Upper lobe of right lung (tissue), 1 donor: ENCODE measurements around the gene THSD1. TPM values are rescaled to one million over a fixed set of nuclear protein-coding genes. Genes with fewer than 3 reads are reported as not detected.

Experiments used
- ATAC-seq: fragments of 200-7000 bp; cut with Tn5 transposase; one replicate; pipeline ENCODE4 v1.9.1; 2020; ENCODE audit warnings: mild to moderate bottlenecking, moderate library complexity
- DNase-seq: peaks from one replicate; pipeline ENCODE4 v3.0.0-alpha.2; 2020
- H3K27ac ChIP-seq: fragments of 200-600 bp; one replicate; pipeline ENCODE4 v1.8.0; 2022
- H3K27me3 ChIP-seq: fragments of 200-600 bp; one replicate; pipeline ENCODE4 v1.8.0; 2022; ENCODE audit warnings: mild to moderate bottlenecking
- H3K36me3 ChIP-seq: fragments of 200-600 bp; one replicate; pipeline ENCODE4 v1.8.0; 2022
- H3K4me1 ChIP-seq: fragments of 200-600 bp; one replicate; pipeline ENCODE4 v1.8.0; 2022
- H3K4me3 ChIP-seq: fragments of 200-600 bp; one replicate; pipeline ENCODE4 v1.8.0; 2022; ENCODE audit warnings: mild to moderate bottlenecking
- H3K9me3 ChIP-seq: fragments of 200-600 bp; one replicate; pipeline ENCODE4 v1.8.0; 2022
- intact Hi-C: fragments of 100-400 bp; cut with DNase I; formaldehyde crosslinking; loops from one replicate; pipeline ENCODE4 v1.11.0; 2022
- long read RNA-seq: library from polyadenylated mRNA; unstranded; transcript quantifications from one replicate; pipeline ENCODE4 v2.0.0, GENCODE V29; 2021
- total RNA-seq: library from RNA; stranded (reverse); fragmentation: NEBNext Ultra II Directional; extraction: Animal tissue kit (Norgen Biotek cat#: 25700); gene quantifications from one replicate; pipeline ENCODE4 v1.2.1, GENCODE V29; 2021
- TF ChIP-seq, protein P1 (sequence below): fragments of 200-600 bp; IDR thresholded peaks from one replicate; pipeline ENCODE4 v1.8.0; 2022; ENCODE audit warnings: antibody characterized with exemption
- donor health status: DM: no; HTN: yes; CAD: no; lungs with severe emphysema.

THSD1 gene, protein sequence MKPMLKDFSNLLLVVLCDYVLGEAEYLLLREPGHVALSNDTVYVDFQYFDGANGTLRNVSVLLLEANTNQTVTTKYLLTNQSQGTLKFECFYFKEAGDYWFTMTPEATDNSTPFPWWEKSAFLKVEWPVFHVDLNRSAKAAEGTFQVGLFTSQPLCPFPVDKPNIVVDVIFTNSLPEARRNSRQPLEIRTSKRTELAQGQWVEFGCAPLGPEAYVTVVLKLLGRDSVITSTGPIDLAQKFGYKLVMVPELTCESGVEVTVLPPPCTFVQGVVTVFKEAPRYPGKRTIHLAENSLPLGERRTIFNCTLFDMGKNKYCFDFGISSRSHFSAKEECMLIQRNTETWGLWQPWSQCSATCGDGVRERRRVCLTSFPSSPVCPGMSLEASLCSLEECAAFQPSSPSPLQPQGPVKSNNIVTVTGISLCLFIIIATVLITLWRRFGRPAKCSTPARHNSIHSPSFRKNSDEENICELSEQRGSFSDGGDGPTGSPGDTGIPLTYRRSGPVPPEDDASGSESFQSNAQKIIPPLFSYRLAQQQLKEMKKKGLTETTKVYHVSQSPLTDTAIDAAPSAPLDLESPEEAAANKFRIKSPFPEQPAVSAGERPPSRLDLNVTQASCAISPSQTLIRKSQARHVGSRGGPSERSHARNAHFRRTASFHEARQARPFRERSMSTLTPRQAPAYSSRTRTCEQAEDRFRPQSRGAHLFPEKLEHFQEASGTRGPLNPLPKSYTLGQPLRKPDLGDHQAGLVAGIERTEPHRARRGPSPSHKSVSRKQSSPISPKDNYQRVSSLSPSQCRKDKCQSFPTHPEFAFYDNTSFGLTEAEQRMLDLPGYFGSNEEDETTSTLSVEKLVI
- total RNA-seq: 17.3 TPM
- long read RNA-seq, transcript THSD1-201 (5 exons, 2,962 nt): major isoform, 31 of 68 reads
- long read RNA-seq, transcript THSD1-202 (4 exons, 3,189 nt): minor isoform, 11 of 68 reads
- long read RNA-seq, partial matches to known transcripts: 8 of 68 reads
- long read RNA-seq, other reads (novel, unspliced or antisense): 18 of 68 reads

DNA sequence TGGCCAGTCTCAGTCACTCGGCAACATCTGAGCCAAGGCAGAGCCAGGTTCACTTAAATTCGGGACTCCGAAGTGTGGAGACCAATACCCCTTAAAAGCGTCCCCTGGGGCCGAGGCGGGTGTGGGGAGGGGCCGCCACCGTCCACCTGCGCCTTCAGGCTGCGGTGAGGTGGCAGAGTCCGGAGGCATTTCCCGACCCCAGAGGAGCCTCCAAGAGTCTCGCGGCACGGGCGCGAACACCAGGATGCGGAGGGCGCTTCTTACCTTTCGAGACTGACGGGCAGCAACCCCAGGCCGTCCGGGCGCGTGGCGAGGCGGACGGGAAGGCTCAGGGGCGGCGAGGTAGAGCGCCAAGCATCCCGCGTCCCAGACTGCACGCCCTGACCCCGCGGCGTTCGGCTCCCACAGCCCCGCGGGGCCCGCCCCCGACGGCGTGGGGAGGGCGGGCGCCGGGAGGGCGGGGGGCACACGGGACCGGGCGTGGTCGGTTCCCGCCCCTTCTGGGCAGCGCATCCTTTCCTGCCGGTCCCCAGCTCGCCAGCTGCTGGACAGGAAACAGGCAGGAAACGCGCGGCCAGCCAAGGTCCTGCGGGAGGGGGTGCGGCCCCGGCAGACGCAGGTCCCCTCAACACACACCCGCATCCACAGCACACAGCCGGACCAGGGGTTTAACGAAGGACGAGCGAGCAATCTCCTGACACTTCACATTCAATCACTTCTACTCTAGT is at the start of gene THSD1:
Gene THSD1, minus strand, starts transcription at position 406 of the 728 bp plus-strand sequence. CDS start 3,572 bp downstream, outside the sequence.
- ATAC-seq (peak; percentile 93), DNase-seq (peak; percentile 79)
- intact Hi-C loops: no loop called here
- TF ChIP-seq, protein P1, sequence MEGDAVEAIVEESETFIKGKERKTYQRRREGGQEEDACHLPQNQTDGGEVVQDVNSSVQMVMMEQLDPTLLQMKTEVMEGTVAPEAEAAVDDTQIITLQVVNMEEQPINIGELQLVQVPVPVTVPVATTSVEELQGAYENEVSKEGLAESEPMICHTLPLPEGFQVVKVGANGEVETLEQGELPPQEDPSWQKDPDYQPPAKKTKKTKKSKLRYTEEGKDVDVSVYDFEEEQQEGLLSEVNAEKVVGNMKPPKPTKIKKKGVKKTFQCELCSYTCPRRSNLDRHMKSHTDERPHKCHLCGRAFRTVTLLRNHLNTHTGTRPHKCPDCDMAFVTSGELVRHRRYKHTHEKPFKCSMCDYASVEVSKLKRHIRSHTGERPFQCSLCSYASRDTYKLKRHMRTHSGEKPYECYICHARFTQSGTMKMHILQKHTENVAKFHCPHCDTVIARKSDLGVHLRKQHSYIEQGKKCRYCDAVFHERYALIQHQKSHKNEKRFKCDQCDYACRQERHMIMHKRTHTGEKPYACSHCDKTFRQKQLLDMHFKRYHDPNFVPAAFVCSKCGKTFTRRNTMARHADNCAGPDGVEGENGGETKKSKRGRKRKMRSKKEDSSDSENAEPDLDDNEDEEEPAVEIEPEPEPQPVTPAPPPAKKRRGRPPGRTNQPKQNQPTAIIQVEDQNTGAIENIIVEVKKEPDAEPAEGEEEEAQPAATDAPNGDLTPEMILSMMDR: no peak
- Histone ChIP-seq H3K4me1 (peaks cover 17% of the 10 kb centered on the region), H3K27me3 (no peaks in the 10 kb centered on the region), H3K36me3 (no peaks in the 10 kb centered on the region), H3K9me3 (no peaks in the 10 kb centered on the region), H3K4me3 (peak within 1 kb of the TSS; percentile 69), H3K27ac (peak within 1 kb of the TSS; percentile 78)

DNA sequence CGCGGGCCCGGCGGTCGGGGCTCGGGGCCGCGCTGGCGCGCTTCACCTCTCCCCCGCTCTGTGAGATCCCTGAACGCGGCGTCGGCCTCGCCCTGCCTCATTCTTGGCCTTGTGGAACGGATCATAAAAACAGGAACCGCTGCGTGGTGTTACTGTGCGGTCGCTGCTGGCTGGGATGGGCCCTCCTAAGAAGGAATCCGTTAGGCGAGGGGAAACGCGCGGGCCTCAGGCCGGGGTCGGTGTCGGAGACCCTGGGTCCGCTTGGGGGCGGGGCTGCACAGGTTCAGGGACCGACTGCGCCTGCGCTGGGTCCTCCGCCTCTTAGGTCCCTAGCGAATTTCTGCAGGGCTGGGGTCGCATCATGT is 49.7 kb upstream of the THSD1 start:
- DNase-seq (peak; percentile 87), ATAC-seq (peak; percentile 70)
- peak overlapping the region; percentile 87 for H3K27ac ChIP-seq
- peak overlapping the region; percentile 72 for H3K4me3 ChIP-seq
- no peaks in the 10 kb centered on the region for H3K36me3 ChIP-seq
- H3K9me3 ChIP-seq: no peaks in the 10 kb centered on the region
- TF ChIP-seq, protein P1: no peak
- intact Hi-C loops: no loop called here
- peaks cover 15% of the 10 kb centered on the region for H3K4me1 ChIP-seq
- no peaks in the 10 kb centered on the region for H3K27me3 ChIP-seq

DNA sequence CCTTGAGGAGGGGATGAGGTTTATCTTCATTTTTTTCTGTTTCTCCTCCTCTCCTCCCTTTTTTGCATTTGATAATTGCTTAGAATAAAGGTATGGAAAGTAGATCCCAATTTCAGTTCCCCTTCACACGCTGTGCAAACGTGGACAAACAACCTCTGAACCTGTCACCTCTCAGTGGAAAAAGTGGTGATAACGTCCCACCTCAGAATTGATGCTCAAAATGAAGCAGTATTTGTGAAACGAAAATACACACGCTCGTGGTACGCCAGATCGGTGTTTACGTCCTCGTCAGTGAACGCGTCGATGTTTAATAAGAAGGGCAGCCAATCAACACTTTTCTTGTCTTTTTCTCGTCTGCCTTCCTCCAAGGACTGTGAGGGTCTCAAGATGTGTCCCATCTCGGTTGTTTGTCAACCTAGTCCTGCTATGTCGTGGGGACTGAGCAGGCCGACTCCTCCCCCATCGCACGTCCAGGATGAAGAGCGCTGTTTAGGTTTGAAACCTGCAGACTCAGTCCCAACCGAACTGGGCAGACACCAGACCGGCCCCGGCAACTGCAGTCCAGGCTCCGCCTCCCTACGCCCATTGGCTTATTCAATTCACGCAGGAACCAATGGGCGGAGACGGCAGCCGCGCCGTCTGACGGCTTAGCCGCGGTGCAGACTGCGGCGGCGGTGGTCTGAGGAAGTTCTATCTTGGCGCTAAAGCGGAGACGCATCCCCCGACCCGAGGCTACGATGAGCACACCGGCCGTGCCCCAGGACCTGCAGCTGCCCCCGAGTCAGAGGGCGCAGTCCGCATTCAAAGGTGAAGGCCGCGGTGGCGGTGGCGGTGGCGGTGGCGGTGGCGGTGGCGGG is 49.1 kb upstream of the THSD1 start, which contains the start of gene CKAP2:
Gene CKAP2, plus strand, starts transcription at position 659 of the 857 bp plus-strand sequence. Its CDS starts 79 bp downstream, at position 738.
- H3K27ac ChIP-seq: peak within 1 kb of the TSS; percentile 87
- H3K27me3 ChIP-seq: no peaks in the 10 kb centered on the region
- TF ChIP-seq, protein P1: no peak
- DNase-seq: peak; percentile 96
- no peaks in the 10 kb centered on the region for H3K9me3 ChIP-seq
- intact Hi-C loops: no loop called here
- peak; percentile 92 for ATAC-seq
- H3K4me3 ChIP-seq: peak within 1 kb of the TSS; percentile 72
- peaks cover 15% of the 10 kb centered on the region for H3K4me1 ChIP-seq
- H3K36me3 ChIP-seq: no peaks in the 10 kb centered on the region

DNA sequence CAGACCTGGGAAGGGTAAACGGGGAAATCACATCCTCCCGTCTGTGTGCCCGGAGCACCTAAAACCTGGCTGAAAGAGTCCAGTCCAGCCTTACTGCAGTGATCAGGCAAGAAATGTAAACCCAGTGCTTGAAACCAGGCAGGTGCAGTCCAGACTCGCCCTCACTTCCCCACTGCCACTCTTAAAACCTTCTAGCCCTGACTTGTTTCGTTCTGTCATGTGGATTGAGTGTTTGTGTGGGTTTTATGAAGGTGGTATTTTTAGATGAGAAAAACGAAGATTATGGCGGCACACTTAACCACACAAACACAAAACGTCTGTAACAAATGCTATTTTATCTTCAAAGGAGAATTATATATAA is 48.5 kb upstream of the THSD1 start:
- no peaks in the 10 kb centered on the region for H3K36me3 ChIP-seq
- H3K27me3 ChIP-seq: no peaks in the 10 kb centered on the region
- peak overlapping the region; percentile 72 for H3K4me3 ChIP-seq
- DNase-seq: no peak
- H3K9me3 ChIP-seq: no peaks in the 10 kb centered on the region
- no peak for ATAC-seq
- TF ChIP-seq, protein P1: no peak
- intact Hi-C loops: no loop called here
- peaks cover 15% of the 10 kb centered on the region for H3K4me1 ChIP-seq
- peak overlapping the region; percentile 87 for H3K27ac ChIP-seq
